AG09309 (cell line): ENCODE data around the gene CYB5R4.

Experiments
- DNase-seq: peaks from one replicate; pipeline ENCODE4 v3.0.0-alpha.2; 2010; ENCODE audit warnings: low read depth
- H3K4me3 ChIP-seq: 2 replicates; pipeline ENCODE4 v1.5.1; 2011; ENCODE audit warnings: mild to moderate bottlenecking, low read depth, low read length, moderate library complexity; ENCODE audit not compliant: control insufficient read depth
- TF ChIP-seq, protein P1 (sequence below): IDR thresholded peaks from 2 replicates; pipeline ENCODE4 v1.5.1; 2011; ENCODE audit warnings: mild to moderate bottlenecking, low read depth, low read length, inconsistent platforms; ENCODE audit not compliant: insufficient read depth, control insufficient read depth; ENCODE audit errors: missing control alignments

Gene CYB5R4

GRCh38 chr6:83985715-83986114, 126.2 kb downstream of the CYB5R4 start:
- H3K4me3 ChIP-seq, result no peak overlapping the region
- DNase-seq, result no peak
- TF ChIP-seq, protein P1, sequence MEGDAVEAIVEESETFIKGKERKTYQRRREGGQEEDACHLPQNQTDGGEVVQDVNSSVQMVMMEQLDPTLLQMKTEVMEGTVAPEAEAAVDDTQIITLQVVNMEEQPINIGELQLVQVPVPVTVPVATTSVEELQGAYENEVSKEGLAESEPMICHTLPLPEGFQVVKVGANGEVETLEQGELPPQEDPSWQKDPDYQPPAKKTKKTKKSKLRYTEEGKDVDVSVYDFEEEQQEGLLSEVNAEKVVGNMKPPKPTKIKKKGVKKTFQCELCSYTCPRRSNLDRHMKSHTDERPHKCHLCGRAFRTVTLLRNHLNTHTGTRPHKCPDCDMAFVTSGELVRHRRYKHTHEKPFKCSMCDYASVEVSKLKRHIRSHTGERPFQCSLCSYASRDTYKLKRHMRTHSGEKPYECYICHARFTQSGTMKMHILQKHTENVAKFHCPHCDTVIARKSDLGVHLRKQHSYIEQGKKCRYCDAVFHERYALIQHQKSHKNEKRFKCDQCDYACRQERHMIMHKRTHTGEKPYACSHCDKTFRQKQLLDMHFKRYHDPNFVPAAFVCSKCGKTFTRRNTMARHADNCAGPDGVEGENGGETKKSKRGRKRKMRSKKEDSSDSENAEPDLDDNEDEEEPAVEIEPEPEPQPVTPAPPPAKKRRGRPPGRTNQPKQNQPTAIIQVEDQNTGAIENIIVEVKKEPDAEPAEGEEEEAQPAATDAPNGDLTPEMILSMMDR, result no peak

- DNase-seq, result no peak
- TF ChIP-seq, protein P1, result no peak
- no peak overlapping the region for H3K4me3 ChIP-seq
Observed at GRCh38 chr6:83998021-83998584, 138.6 kb downstream of the CYB5R4 start.

DNA sequence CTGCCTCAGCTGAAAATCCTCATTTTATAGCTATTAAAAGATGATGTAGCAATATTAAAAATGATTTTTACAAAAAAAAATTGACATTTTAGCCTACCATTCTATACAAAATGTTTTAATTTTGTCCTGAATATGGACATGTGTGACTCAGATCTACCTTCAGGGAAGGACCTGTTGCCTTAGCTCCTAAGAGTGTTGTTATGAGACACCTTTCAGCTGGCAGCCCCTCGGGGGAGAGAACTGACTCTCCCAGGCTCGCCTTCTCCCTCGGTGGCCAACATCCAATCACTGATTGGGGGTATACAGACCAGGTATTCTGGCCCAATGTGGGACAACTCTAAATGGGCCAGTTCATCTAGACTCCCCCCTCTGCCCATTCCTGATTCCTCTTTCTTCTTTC, 141.6 kb downstream of the CYB5R4 start:
- TF ChIP-seq, protein P1, result no peak
- no peak for DNase-seq
- no peak overlapping the region for H3K4me3 ChIP-seq

GRCh38 chr6:84002226-84002625, 142.7 kb downstream of the CYB5R4 start:
- no peak for DNase-seq
- no peak overlapping the region for H3K4me3 ChIP-seq
- TF ChIP-seq, protein P1, result no peak

DNA sequence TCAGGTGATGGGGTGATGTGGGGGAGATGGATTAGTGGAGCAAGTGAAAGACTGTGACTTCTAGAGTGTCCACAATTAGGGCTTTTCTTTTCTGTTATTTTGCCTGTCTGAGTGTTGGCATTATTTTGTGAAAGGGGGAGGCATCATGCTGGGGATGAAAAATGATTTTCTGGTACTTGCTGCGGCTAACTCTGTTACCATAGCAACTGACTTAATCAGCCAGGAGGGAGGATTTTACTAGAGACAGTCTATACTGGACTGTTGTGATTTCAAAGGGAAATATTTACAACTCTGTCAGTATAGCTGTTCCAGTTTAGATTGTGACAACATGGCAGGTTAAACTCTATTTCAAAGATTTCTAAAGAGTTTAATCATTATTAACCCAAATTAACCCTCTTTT, 143.6 kb downstream of the CYB5R4 start:
- DNase-seq, result no peak
- TF ChIP-seq, protein P1, result no peak
- no peak overlapping the region for H3K4me3 ChIP-seq

GRCh38 chr6:84003654-84004053, 144.2 kb downstream of the CYB5R4 start:
- H3K4me3 ChIP-seq, result no peak overlapping the region
- no peak for DNase-seq
- TF ChIP-seq, protein P1, result no peak

- TF ChIP-seq, protein P1, result no peak
- no peak overlapping the region for H3K4me3 ChIP-seq
- no peak for DNase-seq
Observed at GRCh38 chr6:84007871-84008270, 148.4 kb downstream of the CYB5R4 start.
